Femur (tissue), 1 donor: Measurements from ENCODE around the gene TBXA2R.

Experiments
- DNase-seq: peaks from one replicate; pipeline ENCODE4 v3.0.0-alpha.2; 2017

Gene TBXA2R

DNA sequence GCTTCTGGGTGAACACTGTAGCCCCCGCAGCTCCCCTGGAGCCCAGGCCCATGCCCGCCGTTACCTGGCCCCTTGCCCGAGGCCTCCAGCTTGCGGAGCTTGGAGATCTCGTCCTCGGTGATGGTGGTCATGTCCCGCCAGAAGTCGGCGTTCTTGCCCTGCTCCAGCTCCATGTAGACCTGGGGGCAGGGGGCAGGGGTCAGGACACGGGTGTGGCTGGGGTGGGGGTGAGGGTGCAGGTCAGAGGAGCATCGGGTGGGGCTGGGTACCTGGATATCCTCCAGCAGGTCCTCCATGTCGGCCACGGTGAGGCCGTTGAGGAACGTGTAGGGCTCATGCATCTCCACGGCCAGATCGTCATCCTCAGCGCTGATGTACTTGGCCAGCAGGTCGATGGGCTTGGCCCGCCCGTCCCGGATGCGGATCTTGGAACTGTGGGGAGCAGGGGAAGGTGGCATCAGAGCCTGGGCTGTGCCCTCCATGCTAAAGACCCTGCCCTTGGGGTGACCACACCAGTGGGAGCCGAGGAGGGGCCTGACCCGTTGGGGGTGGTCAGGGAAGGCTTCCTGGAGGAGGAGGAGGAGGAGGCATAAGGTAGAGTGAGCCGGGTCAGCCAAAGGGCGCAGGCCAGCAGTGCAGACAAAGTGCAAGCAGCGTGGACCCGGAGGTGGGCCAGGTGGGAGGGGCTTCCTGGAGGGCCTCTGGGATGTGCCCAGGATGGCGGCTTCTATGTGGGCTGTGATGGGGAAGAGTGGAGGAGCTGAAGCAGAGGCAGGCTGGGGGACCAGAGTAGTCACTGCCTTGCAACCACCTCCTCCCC is 12.3 kb upstream of the TBXA2R start:
- DNase-seq = no peak

DNA sequence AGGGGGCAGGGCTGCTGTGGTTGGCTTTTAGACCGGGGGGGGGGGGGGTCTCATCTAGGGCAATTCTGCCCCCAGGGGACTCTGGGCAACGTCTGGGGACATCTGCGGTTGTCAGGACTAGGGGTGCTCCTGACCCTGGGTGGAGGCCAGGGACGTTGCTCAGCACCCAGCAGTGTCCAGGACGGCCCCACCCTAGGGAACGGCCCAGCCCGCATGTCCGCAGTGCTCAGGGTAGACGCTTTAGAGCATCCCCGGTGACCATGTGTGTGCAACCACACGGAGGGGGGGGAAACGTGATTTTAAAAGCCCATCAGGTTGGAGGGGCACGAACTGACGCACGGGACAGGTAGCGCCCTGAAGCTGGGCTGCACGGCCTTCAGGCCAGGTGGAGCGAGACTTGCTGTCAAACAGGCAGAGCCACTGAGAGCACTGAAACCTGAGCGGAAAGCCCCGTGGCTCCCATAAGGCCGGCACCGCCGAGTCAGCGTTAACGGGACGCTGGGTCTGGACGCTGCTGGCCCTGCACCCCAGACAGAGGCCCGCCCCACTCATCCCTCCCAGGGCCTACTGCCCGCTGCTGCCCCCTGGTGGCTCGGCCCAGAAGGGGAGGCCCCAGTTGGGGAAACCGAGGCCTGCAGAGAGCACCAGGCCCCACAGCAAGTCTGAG is 11.6 kb upstream of the TBXA2R start:
- peak; percentile 70 for DNase-seq

GRCh38 chr19:3617463-3617862 is 10.8 kb upstream of the TBXA2R start:
- no peak for DNase-seq

- no peak for DNase-seq
These were observed 9.0 kb upstream of the TBXA2R start for GRCh38 chr19:3615524-3616135.

DNA sequence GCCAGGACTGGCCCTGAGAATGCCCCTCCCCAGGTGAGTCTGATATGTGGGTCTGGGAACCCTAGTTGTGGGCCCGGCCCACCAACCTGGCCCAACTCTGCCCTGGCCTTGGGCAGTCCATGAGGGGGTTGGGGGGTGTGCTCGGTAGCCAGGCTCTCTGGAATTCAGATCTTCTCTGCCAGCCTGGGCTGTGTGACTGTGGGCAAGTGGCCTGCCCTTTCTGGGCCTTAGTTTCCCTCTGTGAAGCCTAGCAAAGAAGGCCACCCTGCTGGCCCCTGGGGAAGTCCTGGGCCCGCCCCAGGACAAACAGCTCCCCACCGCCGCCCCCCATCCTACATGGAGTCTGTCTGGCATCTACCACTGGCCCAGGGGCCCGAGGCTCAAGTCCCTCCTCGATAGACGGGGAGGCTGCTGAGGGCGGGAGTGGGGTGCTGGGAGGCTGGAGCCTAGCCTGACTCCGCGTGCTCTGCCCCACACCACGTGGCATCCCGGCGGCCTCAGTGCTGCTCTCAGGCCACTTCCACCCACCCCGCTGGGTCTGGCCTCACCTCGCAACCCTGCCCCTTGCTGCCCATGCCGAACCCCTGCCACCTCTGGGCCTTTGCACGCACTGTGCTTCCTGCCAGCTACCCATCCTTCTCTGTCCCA is 8.3 kb upstream of the TBXA2R start:
- no peak for DNase-seq

- DNase-seq = no peak
These were observed 7.4 kb upstream of the TBXA2R start for GRCh38 chr19:3613818-3614661.

- no peak for DNase-seq
These were observed 6.4 kb upstream of the TBXA2R start for GRCh38 chr19:3612901-3613741.

DNA sequence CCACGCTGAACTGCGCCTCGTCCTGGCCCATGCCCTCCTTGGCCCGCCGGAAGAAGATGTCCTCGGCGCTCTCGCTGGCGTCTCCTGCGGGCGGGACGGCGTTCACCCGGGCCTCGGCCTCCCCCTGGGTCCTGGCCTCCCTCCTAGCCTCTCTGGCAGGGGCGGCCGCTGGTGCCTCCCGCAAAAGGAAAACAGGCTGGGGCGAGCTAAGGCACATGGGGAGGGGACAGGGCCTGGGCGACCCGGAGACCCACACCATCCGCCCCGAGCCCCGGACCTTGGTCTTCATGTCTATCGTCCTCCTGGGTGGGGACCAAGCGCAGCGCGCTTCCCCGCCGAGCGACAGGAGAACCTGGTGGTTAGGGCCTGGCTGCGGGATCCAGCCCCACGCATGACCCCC is 5.7 kb upstream of the TBXA2R start:
- no peak for DNase-seq

- DNase-seq = no peak
These were observed 5.2 kb upstream of the TBXA2R start for GRCh38 chr19:3611841-3612240.

GRCh38 chr19:3610745-3611717 is 4.4 kb upstream of the TBXA2R start:
- DNase-seq = no peak

- no peak for DNase-seq
These were observed 3.4 kb upstream of the TBXA2R start for GRCh38 chr19:3609779-3610719.

GRCh38 chr19:3608750-3609322 is 2.2 kb upstream of the TBXA2R start:
- DNase-seq = peak; percentile 66

GRCh38 chr19:3608079-3608641 is 1.5 kb upstream of the TBXA2R start:
- no peak for DNase-seq

- DNase-seq = peak; percentile 68
These were observed 816 bp upstream of the TBXA2R start for GRCh38 chr19:3607303-3608078.

DNA sequence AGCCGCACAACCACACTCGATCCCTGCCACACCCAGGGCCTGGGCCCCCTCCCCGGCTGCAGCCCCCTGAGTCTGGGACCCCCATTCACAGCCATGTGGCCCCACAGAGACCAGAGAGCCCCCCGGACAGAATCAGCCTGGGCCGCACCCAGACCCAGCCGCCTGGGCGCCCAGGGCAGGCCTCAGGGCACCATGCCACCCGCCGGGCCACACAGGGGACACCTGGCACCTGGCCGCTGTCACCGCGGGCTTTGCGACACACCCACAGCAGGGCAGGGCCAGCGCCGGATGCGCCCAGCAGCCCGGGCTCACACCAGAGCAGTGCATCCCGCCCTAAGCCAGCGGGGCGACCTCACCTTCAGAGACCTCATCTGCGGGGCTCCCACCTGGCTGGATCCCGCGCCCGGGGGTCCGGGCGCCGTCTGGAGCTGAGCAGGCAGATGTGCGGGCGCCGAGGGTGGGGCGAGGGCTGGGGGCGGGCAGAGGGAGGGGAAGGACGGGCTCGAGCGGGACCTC is 443 bp downstream of the TBXA2R start:
- peak; percentile 41 for DNase-seq

DNA sequence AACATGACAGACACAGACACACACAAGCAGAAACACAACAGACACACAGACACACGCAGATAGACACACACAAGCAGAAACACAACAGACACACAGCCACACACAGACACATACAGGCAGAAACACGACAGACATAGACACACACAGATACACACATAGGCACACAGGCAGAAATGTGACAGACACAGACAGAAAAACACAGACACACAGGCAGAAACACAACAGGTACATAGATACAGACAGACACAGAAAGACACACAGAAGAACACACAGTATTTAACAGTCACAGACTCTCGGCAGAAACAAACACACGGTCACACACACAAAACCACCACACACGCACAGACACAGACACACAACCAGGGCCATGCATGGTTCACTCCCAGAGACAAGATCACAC is 905 bp downstream of the TBXA2R start:
- no peak for DNase-seq

- DNase-seq = no peak
These were observed 1.3 kb downstream of the TBXA2R start for GRCh38 chr19:3605361-3605760.
